Measurements from ENCODE around the gene PCDHB6. TPM values are rescaled to one million over a fixed set of nuclear protein-coding genes. Genes with fewer than 3 reads are reported as not detected.
A peak's percentile ranks its signal among the peaks of the same experiment; 100 is the strongest.
"Not testable (repeated sequence)": the region's sequence is repeated elsewhere in the genome, so short reads cannot be mapped to it uniquely, and the experiment has no call there.

Gene PCDHB6
- total RNA-seq, 2 experiments from 2014 or later = not detected

DNA sequence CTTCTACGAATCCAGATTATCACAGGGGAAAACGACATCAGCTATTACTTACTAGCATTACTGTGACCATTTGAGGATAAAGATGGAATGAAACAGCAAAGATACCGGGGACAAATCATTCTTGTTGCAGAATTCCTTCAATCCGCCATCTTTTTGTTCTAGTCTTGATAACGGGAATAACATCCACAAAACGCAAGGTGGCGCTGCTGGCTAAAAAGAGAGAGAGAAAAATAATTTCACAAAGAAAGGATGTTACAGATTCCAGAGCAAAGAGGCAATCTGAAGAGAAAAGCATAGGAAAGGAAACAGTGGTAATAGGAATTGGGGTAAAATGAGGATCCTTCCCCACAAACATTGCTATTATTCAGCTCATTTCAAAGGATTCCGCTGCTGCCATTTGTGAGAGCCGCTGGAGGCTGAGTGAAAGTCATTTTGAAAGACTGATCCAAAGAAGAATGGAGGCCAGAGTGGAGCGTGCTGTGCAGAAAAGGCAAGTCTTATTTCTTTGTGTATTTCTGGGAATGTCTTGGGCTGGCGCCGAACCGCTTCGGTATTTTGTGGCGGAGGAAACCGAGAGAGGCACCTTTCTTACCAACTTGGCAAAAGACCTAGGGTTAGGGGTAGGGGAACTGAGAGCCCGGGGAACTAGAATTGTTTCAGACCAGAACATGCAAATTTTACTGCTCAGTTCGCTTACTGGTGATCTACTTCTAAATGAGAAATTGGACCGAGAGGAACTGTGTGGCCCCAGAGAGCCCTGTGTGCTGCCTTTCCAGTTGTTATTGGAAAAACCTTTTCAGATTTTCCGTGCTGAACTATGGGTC lies 22.7 kb downstream of the PCDHB6 start, which contains the start of gene PCDHB7:
Gene PCDHB7 (plus strand): TSS at position 264 of the 824 bp plus-strand sequence. CDS start 192 bp downstream, at position 456.
- TF ChIP-seq, protein P1, sequence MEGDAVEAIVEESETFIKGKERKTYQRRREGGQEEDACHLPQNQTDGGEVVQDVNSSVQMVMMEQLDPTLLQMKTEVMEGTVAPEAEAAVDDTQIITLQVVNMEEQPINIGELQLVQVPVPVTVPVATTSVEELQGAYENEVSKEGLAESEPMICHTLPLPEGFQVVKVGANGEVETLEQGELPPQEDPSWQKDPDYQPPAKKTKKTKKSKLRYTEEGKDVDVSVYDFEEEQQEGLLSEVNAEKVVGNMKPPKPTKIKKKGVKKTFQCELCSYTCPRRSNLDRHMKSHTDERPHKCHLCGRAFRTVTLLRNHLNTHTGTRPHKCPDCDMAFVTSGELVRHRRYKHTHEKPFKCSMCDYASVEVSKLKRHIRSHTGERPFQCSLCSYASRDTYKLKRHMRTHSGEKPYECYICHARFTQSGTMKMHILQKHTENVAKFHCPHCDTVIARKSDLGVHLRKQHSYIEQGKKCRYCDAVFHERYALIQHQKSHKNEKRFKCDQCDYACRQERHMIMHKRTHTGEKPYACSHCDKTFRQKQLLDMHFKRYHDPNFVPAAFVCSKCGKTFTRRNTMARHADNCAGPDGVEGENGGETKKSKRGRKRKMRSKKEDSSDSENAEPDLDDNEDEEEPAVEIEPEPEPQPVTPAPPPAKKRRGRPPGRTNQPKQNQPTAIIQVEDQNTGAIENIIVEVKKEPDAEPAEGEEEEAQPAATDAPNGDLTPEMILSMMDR (conservative IDR thresholded peaks at IDR 0.05; ENCODE audit: low read length) = peak; percentile 83
- no peak for TF ChIP-seq EZH2phosphoT487 (IDR thresholded peaks at IDR 0.05; ENCODE audit: borderline replicate concordance, low read depth, low read length)
- no peak within 1 kb of the TSS for H3K4me3 ChIP-seq (ENCODE audit: low read depth, low read length, poor library complexity, severe bottlenecking)

DNA sequence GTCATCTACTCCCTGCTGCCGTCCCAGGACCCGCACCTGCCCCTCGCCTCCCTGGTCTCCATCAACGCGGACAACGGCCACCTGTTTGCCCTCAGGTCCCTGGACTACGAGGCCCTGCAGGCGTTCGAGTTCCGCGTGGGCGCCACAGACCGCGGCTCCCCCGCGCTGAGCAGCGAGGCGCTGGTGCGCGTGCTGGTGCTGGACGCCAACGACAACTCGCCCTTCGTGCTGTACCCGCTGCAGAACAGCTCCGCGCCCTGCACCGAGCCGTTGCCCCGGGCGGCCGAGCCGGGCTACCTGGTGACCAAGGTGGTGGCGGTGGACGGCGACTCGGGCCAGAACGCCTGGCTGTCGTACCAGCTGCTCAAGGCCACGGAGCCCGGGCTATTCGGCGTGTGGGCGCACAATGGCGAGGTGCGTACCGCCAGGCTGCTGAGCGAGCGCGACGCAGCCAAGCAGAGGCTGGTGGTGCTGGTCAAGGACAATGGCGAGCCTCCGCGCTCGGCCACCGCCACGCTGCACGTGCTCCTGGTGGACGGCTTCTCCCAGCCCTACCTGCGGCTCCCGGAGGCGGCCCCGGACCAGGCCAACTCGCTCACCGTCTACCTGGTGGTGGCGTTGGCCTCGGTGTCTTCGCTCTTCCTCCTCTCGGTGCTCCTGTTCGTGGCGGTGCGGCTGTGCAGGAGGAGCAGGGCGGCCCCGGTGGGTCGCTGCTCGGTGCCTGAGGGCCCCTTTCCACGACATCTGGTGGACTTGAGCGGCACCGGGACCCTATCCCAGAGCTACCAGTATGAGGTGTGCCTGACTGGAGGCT lies 24.6 kb downstream of the PCDHB6 start:
- H2AFZ ChIP-seq (ENCODE audit: low read length); intact Hi-C loops (cut with micrococcal nuclease; ENCODE audit: unreplicated experiment); CTCF ChIA-PET (ENCODE audit: unreplicated experiment); H3K27ac ChIP-seq (ENCODE audit: low read depth, low read length, poor library complexity, severe bottlenecking); H3K9me2 ChIP-seq (ENCODE audit: insufficient read depth, low read length); H3K79me2 ChIP-seq (ENCODE audit: insufficient read depth, low read depth, low read length); H3K9me3 ChIP-seq (ENCODE audit: low read length); H3K36me3 ChIP-seq (ENCODE audit: insufficient read depth, low read length); H3K4me2 ChIP-seq (ENCODE audit: low read length); POLR2A ChIA-PET; H4K20me1 ChIP-seq (ENCODE audit: insufficient read depth, low read length); H3K4me1 ChIP-seq (ENCODE audit: insufficient read depth, low read length, poor library complexity, severe bottlenecking); DNase-seq (ENCODE audit: low spot score); H3K4me3 ChIP-seq (ENCODE audit: low read depth, low read length, poor library complexity, severe bottlenecking); BruUV-seq (replicated peaks): not testable (repeated sequence)

More for the DNA sequence above, 22.7 kb downstream of the PCDHB6 start, which contains the start of gene PCDHB7:
- no peak within 1 kb of the TSS for H3K4me2 ChIP-seq (ENCODE audit: low read length)
- DNase-seq (ENCODE audit: low spot score) = peak; percentile 26
- no peaks in the 10 kb centered on the region for H3K36me3 ChIP-seq (ENCODE audit: insufficient read depth, low read length)
- no peaks in the 10 kb centered on the region for H3K79me2 ChIP-seq (ENCODE audit: insufficient read depth, low read depth, low read length)
- H2AFZ ChIP-seq (ENCODE audit: low read length) = 0 out of 2 replicates have a peak within 1 kb of the TSS, but pooled peaks have one; percentile 8
- H3K9me3 ChIP-seq (ENCODE audit: low read length) = no peaks in the 10 kb centered on the region
- no peaks in the 10 kb centered on the region for H3K4me1 ChIP-seq (ENCODE audit: insufficient read depth, low read length, poor library complexity, severe bottlenecking)
- ChIA-PET POLR2A (interaction anchor here (0.6 kb wide), 1 partner anchor 140 kb away, joined by 3 read pairs; no protein-coding TSS in a partner anchor), CTCF (ENCODE audit: unreplicated experiment) (no interaction called here)
- H3K27ac ChIP-seq (ENCODE audit: low read depth, low read length, poor library complexity, severe bottlenecking) = no peak within 1 kb of the TSS
- no peaks in the 10 kb centered on the region for H4K20me1 ChIP-seq (ENCODE audit: insufficient read depth, low read length)
- BruUV-seq (replicated peaks) = no TSS peak
- H3K9me2 ChIP-seq (ENCODE audit: insufficient read depth, low read length) = no peaks in the 10 kb centered on the region
- intact Hi-C loops (cut with micrococcal nuclease; ENCODE audit: unreplicated experiment) = no loop called here

DNA sequence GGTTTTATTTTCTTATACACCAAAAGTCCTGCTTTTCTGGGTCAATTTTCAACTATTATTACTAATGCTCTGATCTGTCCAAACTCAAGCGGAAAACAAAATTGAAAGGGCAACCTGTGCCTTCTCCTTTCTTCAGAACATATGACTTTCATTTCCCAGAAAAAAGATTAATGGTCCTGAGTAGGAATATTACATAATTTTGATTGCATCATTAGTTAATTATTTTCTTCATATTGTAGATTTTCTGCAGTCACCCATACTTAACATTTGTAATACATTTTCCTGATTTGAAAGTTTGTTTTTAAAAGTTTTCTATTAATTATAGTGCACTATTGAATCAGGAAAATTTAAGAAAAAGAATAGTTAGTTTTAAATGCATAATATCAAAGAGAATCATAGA lies 26.1 kb downstream of the PCDHB6 start:
- H3K4me1 ChIP-seq (ENCODE audit: insufficient read depth, low read length, poor library complexity, severe bottlenecking) = no peaks in the 10 kb centered on the region
- no peaks in the 10 kb centered on the region for H3K9me2 ChIP-seq (ENCODE audit: insufficient read depth, low read length)
- no peak for DNase-seq (ENCODE audit: low spot score)
- H3K36me3 ChIP-seq (ENCODE audit: insufficient read depth, low read length) = no peaks in the 10 kb centered on the region
- no peak for TF ChIP-seq EZH2phosphoT487 (IDR thresholded peaks at IDR 0.05; ENCODE audit: borderline replicate concordance, low read depth, low read length)
- TF ChIP-seq, protein P1 (conservative IDR thresholded peaks at IDR 0.05; ENCODE audit: low read length) = no peak
- no peaks in the 10 kb centered on the region for H4K20me1 ChIP-seq (ENCODE audit: insufficient read depth, low read length)
- H3K4me3 ChIP-seq (ENCODE audit: low read depth, low read length, poor library complexity, severe bottlenecking) = no peak overlapping the region
- intact Hi-C loops (cut with micrococcal nuclease; ENCODE audit: unreplicated experiment) = no loop called here
- no TSS peak for BruUV-seq (replicated peaks)
- ChIA-PET POLR2A (no interaction called here), CTCF (ENCODE audit: unreplicated experiment) (no interaction called here)
- H3K27ac ChIP-seq (ENCODE audit: low read depth, low read length, poor library complexity, severe bottlenecking) = no peak overlapping the region
- H3K9me3 ChIP-seq (ENCODE audit: low read length) = no peaks in the 10 kb centered on the region
- H3K79me2 ChIP-seq (ENCODE audit: insufficient read depth, low read depth, low read length) = no peaks in the 10 kb centered on the region
- no peak overlapping the region for H3K4me2 ChIP-seq (ENCODE audit: low read length)
- H2AFZ ChIP-seq (ENCODE audit: low read length) = no peak overlapping the region

DNA sequence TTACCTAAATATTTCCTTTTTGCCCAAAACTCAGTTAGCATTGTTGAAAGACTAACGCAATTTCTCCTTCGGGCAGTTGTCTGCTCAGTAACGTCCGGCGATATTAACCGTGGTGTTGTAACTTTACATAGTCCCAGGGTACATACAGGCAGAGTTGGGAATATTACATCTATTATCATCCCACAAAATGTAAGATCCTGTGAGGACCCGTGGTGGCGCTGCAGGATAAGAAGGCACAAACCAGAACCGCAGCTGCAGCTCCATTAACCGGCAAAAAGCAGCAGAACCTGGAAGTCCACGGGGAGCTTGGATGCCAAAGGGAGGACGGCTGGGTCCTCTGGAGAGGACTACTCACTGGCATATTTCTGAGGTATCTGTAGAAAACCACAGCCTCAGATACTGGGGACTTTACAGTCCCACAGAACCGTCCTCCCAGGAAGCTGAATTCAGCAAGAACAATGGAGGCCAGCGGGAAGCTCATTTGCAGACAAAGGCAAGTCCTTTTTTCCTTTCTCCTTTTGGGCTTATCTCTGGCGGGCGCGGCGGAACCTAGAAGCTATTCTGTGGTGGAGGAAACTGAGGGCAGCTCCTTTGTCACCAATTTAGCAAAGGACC lies 27.8 kb downstream of the PCDHB6 start, which contains the start of gene PCDHB8:
Gene PCDHB8 (plus strand): TSS at position 214 of the 615 bp plus-strand sequence. CDS start 245 bp downstream, at position 459.
- intact Hi-C loops (cut with micrococcal nuclease; ENCODE audit: unreplicated experiment); BruUV-seq (replicated peaks); H3K9me3 ChIP-seq (ENCODE audit: low read length); DNase-seq (ENCODE audit: low spot score); H3K4me2 ChIP-seq (ENCODE audit: low read length); H3K36me3 ChIP-seq (ENCODE audit: insufficient read depth, low read length); CTCF ChIA-PET (ENCODE audit: unreplicated experiment); H3K9me2 ChIP-seq (ENCODE audit: insufficient read depth, low read length); H3K4me1 ChIP-seq (ENCODE audit: insufficient read depth, low read length, poor library complexity, severe bottlenecking); POLR2A ChIA-PET; H3K4me3 ChIP-seq (ENCODE audit: low read depth, low read length, poor library complexity, severe bottlenecking); H2AFZ ChIP-seq (ENCODE audit: low read length); H3K27ac ChIP-seq (ENCODE audit: low read depth, low read length, poor library complexity, severe bottlenecking); H3K79me2 ChIP-seq (ENCODE audit: insufficient read depth, low read depth, low read length); H4K20me1 ChIP-seq (ENCODE audit: insufficient read depth, low read length): not testable (repeated sequence)

All from OCI-LY7 (cell line).